Stimulated activated CD4-positive, alpha-beta T cell treated with anti-CD3 and anti-CD28 coated beads, Interleukin-12 subunit alpha, Interleukin-12 subunit beta, amount 100 ng/mL, for 48 hours (primary cell): Measurements from ENCODE around the gene STRN.

ENCODE experiments used
- DNase-seq, 3 donors: peaks; one replicate each; pipeline ENCODE4 v3.0.0-alpha.2; 2020; ENCODE audit warnings: low read depth in 2 of 3, low spot score in 1 of 3

STRN gene

DNA sequence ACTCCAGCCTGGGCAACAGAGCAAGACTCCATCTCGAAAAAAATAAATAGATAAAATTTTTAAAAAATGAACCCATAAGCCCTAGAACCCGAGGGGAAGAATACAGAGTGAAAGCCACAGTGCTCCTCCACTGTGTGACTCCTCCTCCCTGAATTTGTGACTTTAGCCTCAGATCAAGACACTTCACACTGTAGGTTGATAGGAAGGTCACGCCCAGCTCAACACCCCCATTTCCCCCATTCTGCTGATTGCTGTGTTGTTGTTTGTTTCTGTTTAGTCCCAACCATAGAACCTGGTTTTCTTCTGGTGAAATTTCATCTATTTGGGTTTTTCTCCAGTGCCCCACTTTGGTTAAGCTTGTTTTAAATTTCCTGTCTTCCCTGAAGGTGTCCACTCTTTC, 167.6 kb downstream of the STRN start:
- no peak for DNase-seq

DNA sequence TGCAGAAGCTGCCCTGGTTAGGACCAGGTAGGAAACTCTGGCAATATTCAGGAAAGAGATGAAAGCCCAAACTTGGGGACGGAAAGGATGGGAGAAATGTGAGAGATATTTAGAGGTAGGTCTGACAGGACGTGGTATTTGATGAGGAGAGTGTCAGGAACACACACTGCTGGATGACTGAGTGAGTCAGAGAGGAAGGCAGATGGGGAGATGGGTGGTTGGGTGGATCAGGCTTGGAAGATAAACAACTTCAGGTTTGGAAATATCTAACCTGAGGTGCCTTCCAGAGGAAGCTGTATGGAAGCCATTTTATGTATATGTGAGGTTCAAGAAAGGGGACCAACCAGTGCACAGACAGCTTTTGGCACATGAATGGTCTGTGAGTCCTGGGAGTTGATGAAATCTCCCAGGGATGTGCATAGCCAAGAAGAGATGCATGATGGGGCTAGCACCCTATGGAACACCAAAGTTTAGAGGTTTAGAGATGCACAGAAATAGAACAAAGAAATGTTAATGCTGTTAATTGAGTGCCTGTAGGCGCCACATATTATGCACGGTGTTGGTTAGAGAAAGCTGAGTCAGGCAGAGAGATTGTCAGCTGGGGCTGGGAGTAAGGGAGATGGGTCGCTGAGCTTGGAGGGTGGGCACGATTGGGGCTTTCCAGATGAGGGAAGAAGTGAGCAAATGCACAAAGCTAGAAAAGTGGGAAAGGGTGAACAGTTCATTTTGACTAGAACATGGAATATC, 168.8 kb downstream of the STRN start:
- no peak for DNase-seq
